Gastrocnemius medialis (tissue), 4 donors: ENCODE results near the gene PPP1R15B.

Experiments used
- POLR2A ChIP-seq, 2 donors: fragments of 450-650 bp; IDR thresholded peaks; one replicate each; pipeline ENCODE4 v1.6.1; 2017; ENCODE audit warnings: antibody characterized with exemption in 2 of 2, mild to moderate bottlenecking in 2 of 2, moderate library complexity in 2 of 2
- TF ChIP-seq, protein P1 (sequence below), 5 experiments: fragments of 450-650 bp in 3 of 5; fragments of 200-600 bp in 2 of 5; sonication (generic) in 2 of 5; IDR thresholded peaks in 4 of 5; conservative IDR thresholded peaks in 1 of 5; 1 replicate in 4 of 5; 2 replicates in 1 of 5; pipeline ENCODE4 v1.5.1; 2016 to 2019; ENCODE audit warnings: antibody characterized with exemption in 5 of 5, mild to moderate bottlenecking in 3 of 5, moderate library complexity in 3 of 5

DNA sequence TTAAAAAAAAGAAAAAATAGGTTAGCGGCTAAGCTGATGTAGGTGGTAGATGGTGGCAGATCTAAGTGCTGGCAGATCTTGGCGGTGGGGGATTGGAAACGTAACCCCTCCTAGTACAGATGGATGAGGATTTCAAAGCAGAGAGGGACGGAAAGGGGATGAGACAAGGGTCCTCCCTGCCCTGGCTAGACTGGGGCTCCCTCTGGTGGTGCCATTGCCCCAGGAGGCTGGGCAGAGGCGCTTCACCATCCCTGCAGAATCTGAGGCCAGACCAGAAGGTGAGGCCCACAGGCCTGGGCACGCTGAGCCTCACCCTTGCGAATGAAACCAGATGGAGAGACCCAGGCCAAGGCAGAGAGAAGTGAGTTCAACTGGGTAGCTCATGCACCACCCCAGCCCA lies 44.9 kb downstream of the PPP1R15B start:
- TF ChIP-seq POLR2A (IDR thresholded peaks at IDR 0.05): no peak
- TF ChIP-seq, protein P1, sequence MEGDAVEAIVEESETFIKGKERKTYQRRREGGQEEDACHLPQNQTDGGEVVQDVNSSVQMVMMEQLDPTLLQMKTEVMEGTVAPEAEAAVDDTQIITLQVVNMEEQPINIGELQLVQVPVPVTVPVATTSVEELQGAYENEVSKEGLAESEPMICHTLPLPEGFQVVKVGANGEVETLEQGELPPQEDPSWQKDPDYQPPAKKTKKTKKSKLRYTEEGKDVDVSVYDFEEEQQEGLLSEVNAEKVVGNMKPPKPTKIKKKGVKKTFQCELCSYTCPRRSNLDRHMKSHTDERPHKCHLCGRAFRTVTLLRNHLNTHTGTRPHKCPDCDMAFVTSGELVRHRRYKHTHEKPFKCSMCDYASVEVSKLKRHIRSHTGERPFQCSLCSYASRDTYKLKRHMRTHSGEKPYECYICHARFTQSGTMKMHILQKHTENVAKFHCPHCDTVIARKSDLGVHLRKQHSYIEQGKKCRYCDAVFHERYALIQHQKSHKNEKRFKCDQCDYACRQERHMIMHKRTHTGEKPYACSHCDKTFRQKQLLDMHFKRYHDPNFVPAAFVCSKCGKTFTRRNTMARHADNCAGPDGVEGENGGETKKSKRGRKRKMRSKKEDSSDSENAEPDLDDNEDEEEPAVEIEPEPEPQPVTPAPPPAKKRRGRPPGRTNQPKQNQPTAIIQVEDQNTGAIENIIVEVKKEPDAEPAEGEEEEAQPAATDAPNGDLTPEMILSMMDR (IDR thresholded peaks at IDR 0.05 in 4 of 5, conservative IDR thresholded peaks at IDR 0.05 in 1 of 5): no peak
